KMS-11 (cell line): ENCODE data around the gene NPSR1.

Experiments
- H2AFZ ChIP-seq: fragments of 200-600 bp; sonication (generic); 2 replicates; pipeline ENCODE4 v1.6.1; 2016; ENCODE audit warnings: antibody characterized with exemption, mixed run types, low read depth
- H3K27ac ChIP-seq: fragments of 200-600 bp; sonication (generic); 2 replicates; pipeline ENCODE4 v1.6.1; 2016; ENCODE audit warnings: mild to moderate bottlenecking, mixed run types
- H3K27me3 ChIP-seq: fragments of 200-600 bp; sonication (generic); 2 replicates; pipeline ENCODE4 v1.6.1; 2017; ENCODE audit warnings: mild to moderate bottlenecking, low read depth, mixed run types, moderate library complexity; ENCODE audit not compliant: insufficient read depth
- H3K36me3 ChIP-seq: fragments of 200-600 bp; sonication (generic); 2 replicates; pipeline ENCODE4 v1.6.1; 2017; ENCODE audit warnings: mild to moderate bottlenecking, mixed run types; ENCODE audit not compliant: insufficient read depth
- H3K4me1 ChIP-seq: fragments of 200-600 bp; sonication (generic); 2 replicates; pipeline ENCODE4 v1.6.1; 2016; ENCODE audit warnings: mild to moderate bottlenecking, low read depth, mixed run types; ENCODE audit not compliant: poor library complexity, severe bottlenecking
- H3K4me2 ChIP-seq: fragments of 200-600 bp; sonication (generic); 2 replicates; pipeline ENCODE4 v1.7.0; 2016; ENCODE audit warnings: mild to moderate bottlenecking, mixed run types
- H3K4me3 ChIP-seq: fragments of 200-600 bp; sonication (generic); IDR thresholded peaks from 2 replicates; pipeline ENCODE4 v1.6.1; 2017; ENCODE audit warnings: low read depth, low read length, mixed read lengths; ENCODE audit not compliant: insufficient read depth
- H3K79me2 ChIP-seq: fragments of 200-600 bp; sonication (generic); 2 replicates; pipeline ENCODE4 v1.6.1; 2016; ENCODE audit warnings: low read depth, mixed run types; ENCODE audit not compliant: insufficient read depth
- H3K9ac ChIP-seq: fragments of 200-600 bp; sonication (generic); 2 replicates; pipeline ENCODE4 v1.6.1; 2016; ENCODE audit warnings: mild to moderate bottlenecking, mixed run types
- H4K20me1 ChIP-seq: fragments of 200-600 bp; sonication (generic); 2 replicates; pipeline ENCODE4 v1.6.1; 2016; ENCODE audit warnings: mild to moderate bottlenecking, mixed run types; ENCODE audit not compliant: insufficient read depth
- CTCF ChIP-seq: fragments of 200-600 bp; sonication (generic); conservative IDR thresholded peaks from 2 replicates; pipeline ENCODE4 v1.6.1; 2017; ENCODE audit warnings: low read depth, mild to moderate bottlenecking, antibody characterized with exemption, low read length, moderate library complexity, mixed read lengths

NPSR1 gene

DNA sequence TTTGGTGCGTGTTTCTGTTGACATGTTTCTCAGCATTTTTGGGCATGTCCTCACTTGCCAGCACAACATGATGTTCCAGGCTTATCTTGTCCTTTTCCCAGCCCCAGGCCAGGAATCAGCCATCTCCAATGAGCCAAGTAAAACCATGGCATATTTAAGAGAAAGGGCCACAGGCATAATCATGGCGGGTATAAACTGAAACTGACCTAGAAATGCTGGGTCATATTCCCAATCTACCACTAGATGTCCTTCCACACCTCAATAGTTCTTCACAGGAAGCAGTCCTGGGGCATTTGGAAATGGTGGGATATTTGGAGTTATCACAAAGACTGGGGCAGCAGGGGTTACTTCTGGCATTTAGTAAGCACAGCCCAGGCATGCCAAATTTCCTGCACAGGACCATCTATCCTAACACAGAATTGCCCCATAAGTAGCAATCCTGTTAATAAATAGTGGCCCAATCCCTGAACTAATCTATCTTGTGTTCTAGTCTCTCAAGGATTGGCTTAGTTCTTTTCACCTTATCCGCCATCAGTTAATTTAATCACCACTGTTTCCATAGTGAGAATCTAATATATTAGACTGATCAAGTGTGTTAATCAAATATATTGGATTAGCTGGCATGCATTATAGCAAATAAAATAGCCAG lies 101.6 kb downstream of the NPSR1 start:
- Histone ChIP-seq H3K4me3 (no peak overlapping the region), H3K4me1 (peaks cover 56% of the 10 kb centered on the region), H3K79me2 (no peaks in the 10 kb centered on the region), H3K36me3 (no peaks in the 10 kb centered on the region), H3K27ac (no peak overlapping the region), H3K9ac (no peak overlapping the region), H4K20me1 (no peaks in the 10 kb centered on the region), H2AFZ (peak overlapping the region; percentile 77; the same call in 1 of the 2 replicates), H3K4me2 (peak overlapping the region; percentile 52), H3K27me3 (no peaks in the 10 kb centered on the region)
- peak; percentile 94 for TF ChIP-seq CTCF

GRCh38 chr7:34760271-34760670 lies 102.3 kb downstream of the NPSR1 start:
- TF ChIP-seq CTCF = no peak
- no peak overlapping the region for H3K4me2 ChIP-seq
- no peak overlapping the region for H2AFZ ChIP-seq
- H3K4me3 ChIP-seq = no peak overlapping the region
- H3K9ac ChIP-seq = no peak overlapping the region
- H3K27ac ChIP-seq = no peak overlapping the region
- H3K79me2 ChIP-seq = no peaks in the 10 kb centered on the region
- no peaks in the 10 kb centered on the region for H3K36me3 ChIP-seq
- H3K27me3 ChIP-seq = no peaks in the 10 kb centered on the region
- H4K20me1 ChIP-seq = no peaks in the 10 kb centered on the region
- H3K4me1 ChIP-seq = peaks cover 49% of the 10 kb centered on the region

DNA sequence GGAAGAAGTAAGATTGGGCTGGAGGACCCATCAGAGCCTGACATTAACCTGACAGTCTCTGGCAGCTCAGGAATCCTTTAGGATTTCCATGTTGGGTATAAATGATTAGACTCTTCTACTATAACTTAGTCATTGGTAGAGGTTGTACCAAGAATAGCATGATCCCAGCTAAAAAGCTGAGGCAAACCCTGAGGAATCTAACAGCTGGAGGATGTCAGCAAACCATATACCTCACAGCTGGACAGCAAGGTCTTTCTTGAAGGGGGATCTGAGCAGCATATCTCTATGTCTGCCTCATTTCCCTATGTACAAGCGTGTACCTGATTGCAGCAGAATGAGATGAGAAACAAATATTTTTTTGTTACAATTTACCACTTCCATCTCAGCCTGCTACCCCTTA lies 103.2 kb downstream of the NPSR1 start:
- H3K27ac ChIP-seq = no peak overlapping the region
- no peak overlapping the region for H3K4me2 ChIP-seq
- peaks cover 39% of the 10 kb centered on the region for H3K4me1 ChIP-seq
- no peaks in the 10 kb centered on the region for H3K36me3 ChIP-seq
- H2AFZ ChIP-seq = no peak overlapping the region
- no peak overlapping the region for H3K9ac ChIP-seq
- H3K4me3 ChIP-seq = no peak overlapping the region
- no peaks in the 10 kb centered on the region for H3K27me3 ChIP-seq
- no peak for TF ChIP-seq CTCF
- no peaks in the 10 kb centered on the region for H4K20me1 ChIP-seq
- no peaks in the 10 kb centered on the region for H3K79me2 ChIP-seq

GRCh38 chr7:34761627-34762026 lies 103.6 kb downstream of the NPSR1 start:
- Histone ChIP-seq H4K20me1 (no peaks in the 10 kb centered on the region), H2AFZ (no peak overlapping the region), H3K27ac (no peak overlapping the region), H3K4me2 (no peak overlapping the region), H3K9ac (no peak overlapping the region), H3K4me3 (no peak overlapping the region), H3K36me3 (no peaks in the 10 kb centered on the region), H3K79me2 (no peaks in the 10 kb centered on the region), H3K4me1 (peaks cover 35% of the 10 kb centered on the region), H3K27me3 (no peaks in the 10 kb centered on the region)
- no peak for TF ChIP-seq CTCF
